Bronchial epithelial cell (primary cell): ENCODE results near the gene CORO2B. TPM values are rescaled to one million over a fixed set of nuclear protein-coding genes. Genes with fewer than 3 reads are reported as not detected.

Experiments used
- DNase-seq: peaks from one replicate; pipeline ENCODE4 v3.0.0-alpha.2; 2010; ENCODE audit warnings: low read depth
- FAIRE-seq: peaks from 2 replicates; lab custom pipeline; 2011; peaks lifted over from hg19 to GRCh38; lab: Jason Lieb, UNC
- H3K27me3 ChIP-seq: 2 replicates; pipeline ENCODE4 v1.5.1; 2011; ENCODE audit warnings: low read length; ENCODE audit not compliant: control insufficient read depth, insufficient read depth
- H3K36me3 ChIP-seq: 2 replicates; pipeline ENCODE4 v1.5.1; 2011; ENCODE audit warnings: low read length; ENCODE audit not compliant: control insufficient read depth, insufficient read depth
- H3K4me3 ChIP-seq: 2 replicates; pipeline ENCODE4 v1.5.1; 2011; ENCODE audit warnings: mild to moderate bottlenecking, low read depth, low read length, control low read depth
- total RNA-seq: library from RNA; depleted of rRNA; stranded (reverse); fragments of >200 nt; gene quantifications from 2 replicates; pipeline ENCODE4 v1.2.1, GENCODE V29; 2014
- TF ChIP-seq, protein P1 (sequence below): IDR thresholded peaks from 2 replicates; pipeline ENCODE4 v1.5.1; 2011; ENCODE audit warnings: mild to moderate bottlenecking, moderate library complexity, low read length, control low read depth, inconsistent platforms; ENCODE audit not compliant: insufficient read depth, severe bottlenecking

CORO2B gene
- total RNA-seq, 1 donor from 2014 or later = under 0.01 TPM

DNA sequence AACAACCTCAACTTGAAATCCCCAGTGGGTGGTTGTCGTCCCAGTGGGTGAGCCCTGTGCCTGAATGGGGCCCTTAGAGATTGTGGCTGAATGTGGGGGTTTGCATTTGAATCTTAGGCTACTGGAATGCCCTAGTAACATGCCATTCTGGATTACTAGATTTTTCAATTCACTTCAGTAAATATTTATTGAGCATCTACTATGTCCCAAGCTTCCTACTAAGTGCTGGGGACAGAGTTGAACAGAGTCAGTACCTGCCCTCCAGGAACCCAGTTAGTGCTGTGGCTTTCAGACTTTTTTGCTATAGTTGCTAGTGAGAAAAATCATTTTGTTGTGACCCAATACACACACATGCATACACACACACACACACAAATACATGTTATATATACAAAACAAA, 39.0 kb downstream of the CORO2B start:
- DNase-seq (no peak), FAIRE-seq (no peak)
- TF ChIP-seq, protein P1, sequence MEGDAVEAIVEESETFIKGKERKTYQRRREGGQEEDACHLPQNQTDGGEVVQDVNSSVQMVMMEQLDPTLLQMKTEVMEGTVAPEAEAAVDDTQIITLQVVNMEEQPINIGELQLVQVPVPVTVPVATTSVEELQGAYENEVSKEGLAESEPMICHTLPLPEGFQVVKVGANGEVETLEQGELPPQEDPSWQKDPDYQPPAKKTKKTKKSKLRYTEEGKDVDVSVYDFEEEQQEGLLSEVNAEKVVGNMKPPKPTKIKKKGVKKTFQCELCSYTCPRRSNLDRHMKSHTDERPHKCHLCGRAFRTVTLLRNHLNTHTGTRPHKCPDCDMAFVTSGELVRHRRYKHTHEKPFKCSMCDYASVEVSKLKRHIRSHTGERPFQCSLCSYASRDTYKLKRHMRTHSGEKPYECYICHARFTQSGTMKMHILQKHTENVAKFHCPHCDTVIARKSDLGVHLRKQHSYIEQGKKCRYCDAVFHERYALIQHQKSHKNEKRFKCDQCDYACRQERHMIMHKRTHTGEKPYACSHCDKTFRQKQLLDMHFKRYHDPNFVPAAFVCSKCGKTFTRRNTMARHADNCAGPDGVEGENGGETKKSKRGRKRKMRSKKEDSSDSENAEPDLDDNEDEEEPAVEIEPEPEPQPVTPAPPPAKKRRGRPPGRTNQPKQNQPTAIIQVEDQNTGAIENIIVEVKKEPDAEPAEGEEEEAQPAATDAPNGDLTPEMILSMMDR = no peak
- H3K4me3 ChIP-seq = no peak overlapping the region
- H3K27me3 ChIP-seq = no peaks in the 10 kb centered on the region
- no peaks in the 10 kb centered on the region for H3K36me3 ChIP-seq

- no peak for FAIRE-seq
- TF ChIP-seq, protein P1 = no peak
These were observed 39.6 kb downstream of the CORO2B start for GRCh38 chr15:68618394-68618793.

GRCh38 chr15:68618908-68619698, 40.3 kb downstream of the CORO2B start:
- no peaks in the 10 kb centered on the region for H3K36me3 ChIP-seq
- TF ChIP-seq, protein P1 = no peak
- FAIRE-seq = no peak
- DNase-seq = peak; percentile 67
- no peak overlapping the region for H3K4me3 ChIP-seq
- no peaks in the 10 kb centered on the region for H3K27me3 ChIP-seq

More at GRCh38 chr15:68618394-68618793, 39.6 kb downstream of the CORO2B start:
- DNase-seq = no peak
- Histone ChIP-seq H3K4me3 (no peak overlapping the region), H3K36me3 (no peaks in the 10 kb centered on the region), H3K27me3 (no peaks in the 10 kb centered on the region)

- no peaks in the 10 kb centered on the region for H3K36me3 ChIP-seq
- no peak overlapping the region for H3K4me3 ChIP-seq
- DNase-seq (peak; percentile 8), FAIRE-seq (no peak)
- no peaks in the 10 kb centered on the region for H3K27me3 ChIP-seq
- TF ChIP-seq, protein P1 = no peak
These were observed 42.1 kb downstream of the CORO2B start for GRCh38 chr15:68620721-68621527.

GRCh38 chr15:68621535-68621934, 42.7 kb downstream of the CORO2B start:
- DNase-seq (no peak), FAIRE-seq (no peak)
- H3K27me3 ChIP-seq = no peaks in the 10 kb centered on the region
- no peak overlapping the region for H3K4me3 ChIP-seq
- TF ChIP-seq, protein P1 = no peak
- H3K36me3 ChIP-seq = no peaks in the 10 kb centered on the region
